ENCODE data around the gene LOXL1.

The LOXL1 gene

GRCh38 chr15:73941044-73941443 is 14.8 kb downstream of the LOXL1 start:
- DNase-seq, result no peak

- no peak for DNase-seq
Measured at GRCh38 chr15:73941449-73941848, 15.2 kb downstream of the LOXL1 start.

- DNase-seq, result no peak
Measured at GRCh38 chr15:73941871-73942635, 15.8 kb downstream of the LOXL1 start.

- no peak for DNase-seq
Measured at GRCh38 chr15:73942751-73943270, 16.5 kb downstream of the LOXL1 start.

- DNase-seq, result no peak
Measured at GRCh38 chr15:73944161-73945129, 18.2 kb downstream of the LOXL1 start.

- DNase-seq, result no peak
Measured at GRCh38 chr15:73945130-73945508, 18.9 kb downstream of the LOXL1 start.

- no peak for DNase-seq
Measured at GRCh38 chr15:73946046-73946721, 19.9 kb downstream of the LOXL1 start.

- no peak for DNase-seq
Measured at GRCh38 chr15:73946795-73947370, 20.6 kb downstream of the LOXL1 start.

GRCh38 chr15:73947651-73948050 is 21.4 kb downstream of the LOXL1 start:
- DNase-seq, result no peak

GRCh38 chr15:73948396-73948795 is 22.1 kb downstream of the LOXL1 start:
- DNase-seq, result no peak

GRCh38 chr15:73948982-73949381 is 22.7 kb downstream of the LOXL1 start:
- DNase-seq, result no peak

- no peak for DNase-seq
Measured at GRCh38 chr15:73949496-73949895, 23.2 kb downstream of the LOXL1 start.

- no peak for DNase-seq
Measured at GRCh38 chr15:73950479-73950830, 24.2 kb downstream of the LOXL1 start.

- peak; percentile 60 to 89 for DNase-seq
Measured at GRCh38 chr15:73950831-73951561, 24.7 kb downstream of the LOXL1 start.

GRCh38 chr15:73951601-73952000 is 25.3 kb downstream of the LOXL1 start:
- DNase-seq, result no peak

- DNase-seq, result no peak
Measured at GRCh38 chr15:73952171-73952912, 26.1 kb downstream of the LOXL1 start.

- DNase-seq, result no peak
Measured at GRCh38 chr15:73952913-73953750, 26.9 kb downstream of the LOXL1 start.

- no peak for DNase-seq
Measured at GRCh38 chr15:73954188-73955145, 28.2 kb downstream of the LOXL1 start.

GRCh38 chr15:73955326-73955725 is 29.1 kb downstream of the LOXL1 start:
- DNase-seq, result no peak
